GM04504 (cell line): ENCODE measurements around the gene MFAP2.
"Not testable (repeated sequence)": the region's sequence is repeated elsewhere in the genome, so short reads cannot be mapped to it uniquely, and the experiment has no call there.

Source experiments
- DNase-seq: peaks from one replicate; pipeline ENCODE4 v3.0.0-alpha.2; 2012; ENCODE audit warnings: low read depth

Gene MFAP2

GRCh38 chr1:16979475-16980327 is 719 bp downstream of the MFAP2 start:
- DNase-seq = no peak

GRCh38 chr1:16978567-16979474 is 1.6 kb downstream of the MFAP2 start:
- DNase-seq = peak; percentile 92

- no peak for DNase-seq
These were observed 2.3 kb downstream of the MFAP2 start for GRCh38 chr1:16978139-16978538.

GRCh38 chr1:16977377-16977776 is 3.0 kb downstream of the MFAP2 start:
- no peak for DNase-seq

- DNase-seq = no peak
These were observed 3.5 kb downstream of the MFAP2 start for GRCh38 chr1:16976966-16977365.

GRCh38 chr1:16975838-16976237 is 4.6 kb downstream of the MFAP2 start:
- no peak for DNase-seq

- DNase-seq = no peak
These were observed 5.2 kb downstream of the MFAP2 start for GRCh38 chr1:16975211-16975610.

GRCh38 chr1:16973215-16973614 is 7.2 kb downstream of the MFAP2 start:
- no peak for DNase-seq

GRCh38 chr1:16972189-16972895 is 8.1 kb downstream of the MFAP2 start:
- DNase-seq = no peak

- DNase-seq = no peak
These were observed 8.9 kb downstream of the MFAP2 start for GRCh38 chr1:16971341-16972188.

- no peak for DNase-seq
These were observed 10.1 kb downstream of the MFAP2 start for GRCh38 chr1:16970132-16970910.

GRCh38 chr1:16969651-16970050 is 10.8 kb downstream of the MFAP2 start:
- DNase-seq = no peak

GRCh38 chr1:16969057-16969611 is 11.3 kb downstream of the MFAP2 start:
- DNase-seq = no peak

GRCh38 chr1:16968372-16968771 is 12.0 kb downstream of the MFAP2 start:
- DNase-seq = no peak

- no peak for DNase-seq
These were observed 12.5 kb downstream of the MFAP2 start for GRCh38 chr1:16967962-16968361.

- no peak for DNase-seq
These were observed 13.3 kb downstream of the MFAP2 start for GRCh38 chr1:16967095-16967575.

GRCh38 chr1:16966282-16966681 is 14.1 kb downstream of the MFAP2 start:
- DNase-seq = no peak

- no peak for DNase-seq
These were observed 14.8 kb downstream of the MFAP2 start for GRCh38 chr1:16965486-16966067.

GRCh38 chr1:16964169-16964568 is 16.3 kb downstream of the MFAP2 start:
- DNase-seq = not testable (repeated sequence)
